ENCODE results near the gene SLC6A4.
A peak's percentile ranks its signal among the peaks of the same experiment; 100 is the strongest.
"Not testable (repeated sequence)": the region's sequence is repeated elsewhere in the genome, so short reads cannot be mapped to it uniquely, and the experiment has no call there.

Gene SLC6A4

DNA sequence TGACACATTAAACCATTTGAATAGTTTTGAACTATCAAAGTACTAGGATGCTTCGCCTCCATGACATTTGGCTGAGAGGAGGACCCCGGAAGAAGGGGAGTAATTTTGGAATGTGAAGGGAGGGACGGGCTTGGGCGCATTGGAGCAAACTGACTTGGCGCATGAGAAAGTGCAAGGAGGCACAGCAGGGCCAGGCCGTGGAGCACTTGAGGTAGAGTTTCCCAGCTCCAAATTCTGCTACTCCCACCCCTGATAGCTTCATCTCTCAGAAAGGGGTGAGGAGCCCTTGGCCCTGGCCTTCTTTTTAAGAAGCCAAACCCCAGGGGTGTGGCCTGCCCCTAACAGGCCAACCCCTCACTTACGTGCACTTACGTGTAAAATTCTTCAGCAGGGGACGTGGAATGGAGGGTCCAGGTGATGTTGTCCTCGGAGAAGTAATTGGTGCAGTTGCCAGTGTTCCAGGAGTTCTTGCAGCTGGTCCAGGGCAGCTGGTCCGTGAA lies 17.7 kb downstream of the SLC6A4 start:
- H3K4me1 Mint-ChIP-seq: peaks cover 16% of the 10 kb centered on the region
- H3K27ac Mint-ChIP-seq: no peak overlapping the region
- H3K4me3 Mint-ChIP-seq: no peak overlapping the region
- H3K27me3 Mint-ChIP-seq: peaks cover 48% of the 10 kb centered on the region
- no peaks in the 10 kb centered on the region for H3K36me3 Mint-ChIP-seq
- ATAC-seq: no peak
- H3K9me3 Mint-ChIP-seq: no peaks in the 10 kb centered on the region

GRCh38 chr17:30217054-30217453 lies 18.4 kb downstream of the SLC6A4 start:
- Mint-ChIP-seq H3K27ac (no peak overlapping the region), H3K9me3 (no peaks in the 10 kb centered on the region), H3K4me1 (peaks cover 23% of the 10 kb centered on the region), H3K27me3 (peaks cover 46% of the 10 kb centered on the region), H3K4me3 (no peak overlapping the region), H3K36me3 (no peaks in the 10 kb centered on the region)
- no peak for ATAC-seq

DNA sequence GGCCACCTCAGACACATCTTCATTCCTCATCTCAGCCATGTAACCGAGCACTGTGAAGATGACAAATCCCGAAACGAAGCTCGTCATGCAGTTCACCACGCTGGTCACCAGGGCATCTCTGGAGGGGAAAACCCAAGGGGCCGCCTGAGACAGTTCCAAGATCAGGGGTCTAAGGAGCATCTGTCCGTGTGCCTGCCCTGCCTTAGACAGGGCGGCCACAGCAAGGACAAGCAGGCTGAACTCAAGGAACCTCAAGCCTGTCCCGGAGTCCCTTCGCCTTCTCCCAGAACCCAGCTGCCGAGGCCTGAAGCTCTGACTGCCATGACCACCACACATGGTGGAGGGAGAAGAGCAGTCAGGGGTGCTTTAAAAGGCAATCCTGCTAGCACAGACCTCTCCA lies 22.7 kb downstream of the SLC6A4 start:
- ATAC-seq: peak; percentile 90
- peak overlapping the region; percentile 86 for H3K27ac Mint-ChIP-seq
- H3K9me3 Mint-ChIP-seq: no peaks in the 10 kb centered on the region
- no peaks in the 10 kb centered on the region for H3K36me3 Mint-ChIP-seq
- peaks cover 49% of the 10 kb centered on the region for H3K27me3 Mint-ChIP-seq
- no peak overlapping the region for H3K4me3 Mint-ChIP-seq
- peaks cover 26% of the 10 kb centered on the region for H3K4me1 Mint-ChIP-seq

- H3K9me3 Mint-ChIP-seq: no peaks in the 10 kb centered on the region
- no peak for ATAC-seq
- no peak overlapping the region for H3K27ac Mint-ChIP-seq
- peaks cover 30% of the 10 kb centered on the region for H3K4me1 Mint-ChIP-seq
- peaks cover 53% of the 10 kb centered on the region for H3K27me3 Mint-ChIP-seq
- no peaks in the 10 kb centered on the region for H3K36me3 Mint-ChIP-seq
- no peak overlapping the region for H3K4me3 Mint-ChIP-seq
Observed at GRCh38 chr17:30211371-30211770, 24.1 kb downstream of the SLC6A4 start.

DNA sequence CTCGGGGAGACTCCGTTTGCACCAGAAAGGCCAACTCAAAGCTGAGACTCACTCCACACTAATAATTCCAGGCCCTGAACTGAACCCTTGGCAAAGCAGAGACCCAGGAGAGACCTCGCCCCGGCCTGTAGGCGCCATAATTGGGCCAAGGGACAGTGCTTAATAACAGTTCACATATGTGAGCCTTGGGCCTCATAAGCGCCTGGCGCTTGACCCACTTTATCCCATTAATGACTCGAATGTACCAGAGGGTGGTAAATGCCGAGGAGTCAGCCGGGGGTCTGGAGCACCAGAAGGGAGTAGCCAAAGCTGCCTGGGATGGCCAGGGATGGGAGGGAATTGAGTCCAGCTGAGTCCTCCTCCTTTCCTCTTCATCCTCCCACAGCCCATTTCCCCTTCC lies 24.6 kb downstream of the SLC6A4 start:
- no peak overlapping the region for H3K27ac Mint-ChIP-seq
- H3K27me3 Mint-ChIP-seq: peaks cover 52% of the 10 kb centered on the region
- peaks cover 30% of the 10 kb centered on the region for H3K4me1 Mint-ChIP-seq
- ATAC-seq: no peak
- H3K9me3 Mint-ChIP-seq: no peaks in the 10 kb centered on the region
- H3K36me3 Mint-ChIP-seq: no peaks in the 10 kb centered on the region
- no peak overlapping the region for H3K4me3 Mint-ChIP-seq

- Mint-ChIP-seq H3K27me3 (peaks cover 46% of the 10 kb centered on the region), H3K4me3 (no peak overlapping the region), H3K27ac (no peak overlapping the region), H3K36me3 (no peaks in the 10 kb centered on the region), H3K9me3 (no peaks in the 10 kb centered on the region), H3K4me1 (peaks cover 30% of the 10 kb centered on the region)
- ATAC-seq: no peak
Observed at GRCh38 chr17:30210366-30210765, 25.1 kb downstream of the SLC6A4 start.

DNA sequence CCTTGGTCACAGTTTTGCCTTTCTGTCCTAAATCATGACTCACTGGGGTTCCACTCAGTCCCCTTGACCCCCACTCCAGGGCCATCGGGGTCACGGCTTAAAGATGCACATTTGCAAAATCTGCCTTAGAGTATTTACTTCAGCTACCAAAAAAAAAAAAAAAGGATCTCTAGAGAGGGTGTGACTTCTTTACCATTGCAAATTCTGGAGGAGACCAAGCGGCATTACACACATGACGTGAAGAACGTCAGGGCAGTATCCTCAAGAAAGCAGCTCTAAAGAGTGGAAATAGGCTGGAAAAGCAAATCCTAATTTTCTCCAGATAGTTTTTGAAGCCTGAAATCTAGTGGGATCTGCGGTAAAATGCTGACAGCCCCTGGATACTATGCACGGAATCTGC lies 25.6 kb downstream of the SLC6A4 start:
- peaks cover 42% of the 10 kb centered on the region for H3K27me3 Mint-ChIP-seq
- peaks cover 30% of the 10 kb centered on the region for H3K4me1 Mint-ChIP-seq
- H3K36me3 Mint-ChIP-seq: no peaks in the 10 kb centered on the region
- ATAC-seq: no peak
- no peak overlapping the region for H3K27ac Mint-ChIP-seq
- H3K9me3 Mint-ChIP-seq: no peaks in the 10 kb centered on the region
- H3K4me3 Mint-ChIP-seq: no peak overlapping the region

DNA sequence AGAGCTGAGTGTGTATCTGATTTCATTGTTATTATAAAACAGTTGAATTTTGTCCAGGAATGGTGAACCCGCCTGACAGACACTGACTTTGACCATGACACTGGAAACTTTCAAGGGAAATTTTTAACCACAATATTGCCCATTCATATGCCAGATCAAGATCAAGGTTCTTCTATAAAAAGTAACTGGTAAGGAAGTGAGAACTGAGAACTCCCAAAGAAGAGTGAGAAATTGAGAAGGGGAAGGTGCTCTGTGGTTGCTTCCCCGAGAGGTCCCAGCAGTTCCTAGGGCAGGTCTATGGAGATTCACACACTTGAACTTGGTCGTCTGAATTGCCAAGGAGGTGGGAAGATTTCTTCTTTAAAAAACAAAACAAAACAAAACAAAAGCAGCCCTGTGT lies 27.3 kb downstream of the SLC6A4 start:
- H3K27ac Mint-ChIP-seq: peak overlapping the region; percentile 6
- no peak for ATAC-seq

GRCh38 chr17:30207655-30208054 lies 27.8 kb downstream of the SLC6A4 start:
- no peak for ATAC-seq
- peaks cover 20% of the 10 kb centered on the region for H3K4me1 Mint-ChIP-seq
- H3K27ac Mint-ChIP-seq: peak overlapping the region; percentile 6
- H3K9me3 Mint-ChIP-seq: no peaks in the 10 kb centered on the region
- peaks cover 49% of the 10 kb centered on the region for H3K27me3 Mint-ChIP-seq
- H3K4me3 Mint-ChIP-seq: no peak overlapping the region
- no peaks in the 10 kb centered on the region for H3K36me3 Mint-ChIP-seq

More for the DNA sequence above, 27.3 kb downstream of the SLC6A4 start:
- Mint-ChIP-seq H3K9me3 (no peaks in the 10 kb centered on the region), H3K36me3 (no peaks in the 10 kb centered on the region), H3K4me1 (peaks cover 26% of the 10 kb centered on the region), H3K4me3 (no peak overlapping the region), H3K27me3 (peaks cover 43% of the 10 kb centered on the region)

DNA sequence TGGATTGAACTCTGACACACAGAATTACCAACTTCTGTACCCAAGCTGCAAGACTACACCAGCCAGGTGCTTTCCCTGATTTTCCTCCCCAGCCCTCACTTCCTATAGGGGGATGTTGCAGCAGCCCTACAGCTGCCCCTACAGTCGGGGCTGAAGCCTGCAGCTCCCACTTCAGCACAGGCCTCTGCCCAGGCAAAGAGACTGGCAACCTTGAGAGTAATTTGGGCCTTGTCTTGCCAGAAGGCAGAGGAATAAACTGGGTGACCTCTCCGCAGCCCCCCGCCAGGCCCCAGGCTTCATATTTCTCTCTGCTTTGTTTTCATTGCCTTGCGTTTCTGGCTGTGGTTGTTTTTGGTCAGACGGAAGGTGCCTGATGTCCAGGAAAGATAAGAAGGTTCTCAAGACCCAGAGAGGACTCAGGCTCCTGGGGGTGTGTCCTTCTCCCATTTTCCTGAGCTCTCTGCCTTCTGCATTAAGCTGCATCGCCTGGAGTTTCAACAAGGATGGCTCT lies 32.0 kb downstream of the SLC6A4 start:
- ATAC-seq: no peak
- H3K27ac Mint-ChIP-seq: no peak overlapping the region
- no peaks in the 10 kb centered on the region for H3K36me3 Mint-ChIP-seq
- H3K4me3 Mint-ChIP-seq: no peak overlapping the region
- peaks cover 36% of the 10 kb centered on the region for H3K27me3 Mint-ChIP-seq
- H3K4me1 Mint-ChIP-seq: peaks cover 12% of the 10 kb centered on the region
- H3K9me3 Mint-ChIP-seq: no peaks in the 10 kb centered on the region

- H3K27me3 Mint-ChIP-seq: peaks cover 30% of the 10 kb centered on the region
- not testable (repeated sequence) for H3K27ac Mint-ChIP-seq, H3K4me3 Mint-ChIP-seq, H3K9me3 Mint-ChIP-seq, H3K36me3 Mint-ChIP-seq, H3K4me1 Mint-ChIP-seq, ATAC-seq
Observed at GRCh38 chr17:30200656-30201055, 34.8 kb downstream of the SLC6A4 start.

- Mint-ChIP-seq H3K4me3 (no peak overlapping the region), H3K9me3 (no peaks in the 10 kb centered on the region), H3K4me1 (peaks cover 5% of the 10 kb centered on the region), H3K27ac (no peak overlapping the region), H3K27me3 (peaks cover 30% of the 10 kb centered on the region), H3K36me3 (no peaks in the 10 kb centered on the region)
- no peak for ATAC-seq
Observed at GRCh38 chr17:30200106-30200505, 35.4 kb downstream of the SLC6A4 start.

- ATAC-seq: no peak
- no peaks in the 10 kb centered on the region for H3K36me3 Mint-ChIP-seq
- no peak overlapping the region for H3K4me3 Mint-ChIP-seq
- H3K4me1 Mint-ChIP-seq: peaks cover 5% of the 10 kb centered on the region
- H3K27ac Mint-ChIP-seq: no peak overlapping the region
- peaks cover 30% of the 10 kb centered on the region for H3K27me3 Mint-ChIP-seq
- H3K9me3 Mint-ChIP-seq: no peaks in the 10 kb centered on the region
Observed at GRCh38 chr17:30199600-30199999, 35.9 kb downstream of the SLC6A4 start.

GRCh38 chr17:30197416-30197815 lies 38.1 kb downstream of the SLC6A4 start:
- no peak overlapping the region for H3K27ac Mint-ChIP-seq
- no peaks in the 10 kb centered on the region for H3K9me3 Mint-ChIP-seq
- peaks cover 5% of the 10 kb centered on the region for H3K4me1 Mint-ChIP-seq
- no peak for ATAC-seq
- peaks cover 18% of the 10 kb centered on the region for H3K27me3 Mint-ChIP-seq
- H3K36me3 Mint-ChIP-seq: no peaks in the 10 kb centered on the region
- no peak overlapping the region for H3K4me3 Mint-ChIP-seq

DNA sequence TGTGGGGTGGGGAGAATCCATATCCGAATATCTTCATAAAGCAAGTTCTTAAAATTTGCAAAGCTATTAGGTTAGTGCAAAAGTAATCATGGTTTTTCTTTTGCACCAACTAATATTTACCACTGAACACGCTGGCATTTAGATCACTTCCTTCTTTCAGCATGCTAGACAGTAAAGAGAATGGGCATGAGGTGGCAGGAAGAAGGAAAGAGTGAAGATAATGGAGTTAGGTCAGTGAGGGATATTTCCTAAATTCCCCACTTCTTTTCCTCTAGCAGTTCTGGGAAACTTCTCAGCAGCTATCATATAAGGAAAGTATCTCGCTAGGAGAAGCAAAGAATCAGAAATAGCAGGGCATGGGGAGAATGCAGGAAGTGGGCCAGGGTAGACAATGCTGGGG lies 39.0 kb downstream of the SLC6A4 start:
- ATAC-seq: no peak
- no peaks in the 10 kb centered on the region for H3K36me3 Mint-ChIP-seq
- H3K9me3 Mint-ChIP-seq: no peaks in the 10 kb centered on the region
- peaks cover 14% of the 10 kb centered on the region for H3K27me3 Mint-ChIP-seq
- no peak overlapping the region for H3K4me3 Mint-ChIP-seq
- peaks cover 5% of the 10 kb centered on the region for H3K4me1 Mint-ChIP-seq
- no peak overlapping the region for H3K27ac Mint-ChIP-seq

GRCh38 chr17:30191072-30191471 lies 44.4 kb downstream of the SLC6A4 start:
- H3K4me3 Mint-ChIP-seq: no peak overlapping the region
- H3K27me3 Mint-ChIP-seq: no peaks in the 10 kb centered on the region
- ATAC-seq: no peak
- no peaks in the 10 kb centered on the region for H3K4me1 Mint-ChIP-seq
- H3K9me3 Mint-ChIP-seq: no peaks in the 10 kb centered on the region
- H3K36me3 Mint-ChIP-seq: peaks cover 8% of the 10 kb centered on the region
- H3K27ac Mint-ChIP-seq: no peak overlapping the region

Measured in stimulated activated memory B cell treated with anti-CD40 and anti-IgM and Interleukin-4, amounts not matched to agents 10 μg/mL and 1 μg/mL and 100 μg/mL, for 72 hours (primary cell).